GM12891 (cell line): ENCODE results near the gene PRC1.

Experiments used
- DNase-seq: peaks from one replicate; pipeline ENCODE4 v3.0.0; 2011; ENCODE audit warnings: low spot score; ENCODE audit not compliant: insufficient read length
- FAIRE-seq: peaks from 2 replicates; lab custom pipeline; 2011; peaks lifted over from hg19 to GRCh38; lab: Jason Lieb, UNC
- PAX5 ChIP-seq: IDR thresholded peaks from 2 replicates; pipeline ENCODE4 v1.6.1; 2011; ENCODE audit warnings: low read length, moderate library complexity, mild to moderate bottlenecking; ENCODE audit not compliant: insufficient read depth, severe bottlenecking
- POLR2A ChIP-seq: IDR thresholded peaks from 2 replicates; pipeline ENCODE4 v1.6.1; 2011; ENCODE audit warnings: low read depth, low read length, control low read depth
- POLR2AphosphoS5 ChIP-seq: IDR thresholded peaks from 2 replicates; pipeline ENCODE4 v1.6.1; 2011; ENCODE audit warnings: low read depth, low read length, control low read depth
- POU2F2 ChIP-seq: IDR thresholded peaks from 2 replicates; pipeline ENCODE4 v1.6.1; 2011; ENCODE audit warnings: low read depth, mild to moderate bottlenecking, control low read depth, low read length, moderate library complexity
- SPI1 ChIP-seq: IDR thresholded peaks from 2 replicates; pipeline ENCODE4 v1.6.1; 2011; ENCODE audit warnings: low read depth, low read length, control low read depth
- TAF1 ChIP-seq: IDR thresholded peaks from 2 replicates; pipeline ENCODE4 v1.6.1; 2011; ENCODE audit warnings: low read depth, low read length, control low read depth

The PRC1 gene

DNA sequence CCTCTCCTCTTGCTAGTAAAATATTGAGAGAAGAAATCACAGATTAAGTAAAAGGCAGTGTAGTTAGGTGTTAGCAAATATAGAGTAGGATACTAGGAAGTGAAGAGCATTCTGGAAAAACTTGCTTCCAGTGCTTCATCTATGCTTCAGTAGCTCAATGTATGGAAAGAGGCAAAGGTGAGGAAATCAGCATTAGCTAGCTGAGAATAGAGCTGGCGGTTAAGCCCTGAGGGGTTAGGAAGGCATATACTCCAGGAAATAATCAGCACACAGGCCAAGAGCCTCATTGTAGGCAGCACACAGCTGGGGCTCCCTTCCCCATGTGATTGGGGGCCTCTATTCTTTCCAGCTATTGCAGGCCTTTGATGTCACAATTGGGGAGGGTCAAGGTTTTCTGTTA, 25.9 kb downstream of the PRC1 start:
- FAIRE-seq (no peak), DNase-seq (no peak)
- no peak for TF ChIP-seq POU2F2
- no peak for TF ChIP-seq POLR2A
- no peak for TF ChIP-seq SPI1
- no peak for TF ChIP-seq TAF1
- no peak for TF ChIP-seq PAX5
- TF ChIP-seq POLR2AphosphoS5, result no peak

DNA sequence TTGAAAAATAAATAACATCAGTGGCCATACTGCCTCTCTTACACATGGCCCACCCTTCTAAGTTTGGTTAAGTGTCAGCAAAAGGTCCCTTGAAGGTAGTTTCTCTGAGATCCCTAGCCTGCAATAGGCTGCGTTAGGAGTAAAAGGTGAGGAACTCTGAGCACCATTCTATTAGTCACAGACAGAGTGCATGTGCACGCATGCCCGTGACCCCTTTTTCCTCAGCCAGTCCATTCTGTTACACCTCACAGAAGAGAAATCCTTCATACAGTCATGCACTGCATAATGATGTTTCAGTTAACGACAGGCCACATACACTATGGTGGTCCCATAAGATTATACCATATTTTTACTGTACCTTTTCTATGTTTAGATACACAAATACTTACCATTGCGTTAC, 27.1 kb downstream of the PRC1 start:
- no peak for FAIRE-seq
- DNase-seq, result no peak
- TF ChIP-seq POU2F2 (no peak), POLR2AphosphoS5 (no peak), PAX5 (no peak), SPI1 (no peak), TAF1 (no peak), POLR2A (no peak)

DNA sequence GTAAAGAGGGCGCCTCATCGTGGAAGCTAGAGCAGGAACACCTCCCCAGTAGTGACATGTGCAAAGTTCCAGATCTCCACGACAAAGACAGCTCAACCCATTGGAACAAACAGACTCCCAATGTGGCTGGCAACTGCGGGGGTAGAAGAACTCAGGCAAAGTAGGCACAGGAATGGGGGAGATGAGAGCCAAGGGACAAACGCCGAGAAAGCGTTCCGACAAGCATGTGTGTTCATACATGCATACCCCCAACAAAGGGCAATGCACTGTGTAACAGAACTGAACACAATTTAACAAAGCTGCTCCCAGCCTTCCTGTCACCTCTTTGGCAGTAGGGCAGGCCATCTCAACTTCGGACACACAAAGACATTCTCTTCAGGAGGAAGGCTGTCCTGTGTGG, 28.1 kb downstream of the PRC1 start:
- TF ChIP-seq TAF1 (no peak), POLR2A (0 out of 2 replicates have a peak, but pooled peaks have one; percentile 23), PAX5 (no peak), POLR2AphosphoS5 (no peak)
- no peak for FAIRE-seq
- no peak for DNase-seq

DNA sequence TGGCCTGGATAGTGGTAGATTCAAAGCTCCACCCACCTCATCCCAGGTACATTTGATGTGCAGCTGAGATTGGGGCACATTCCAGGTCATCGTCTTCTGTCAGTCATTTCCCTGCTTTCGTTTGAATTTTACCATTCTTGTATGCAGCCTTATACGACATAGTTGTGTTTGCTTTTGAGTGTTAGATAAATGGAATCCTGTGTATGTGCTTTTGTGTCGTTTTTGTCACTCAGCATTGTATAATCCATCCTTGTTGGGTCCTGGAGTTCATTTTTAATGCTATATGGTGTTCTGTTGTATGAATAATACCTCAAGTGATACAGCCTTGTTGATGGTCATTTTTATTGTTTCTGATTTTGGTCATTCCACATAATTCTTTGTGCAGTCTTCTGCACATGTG, 32.3 kb downstream of the PRC1 start:
- TF ChIP-seq POU2F2 (no peak), POLR2A (0 out of 2 replicates have a peak, but pooled peaks have one; percentile 36), SPI1 (no peak)
- FAIRE-seq, result no peak

DNA sequence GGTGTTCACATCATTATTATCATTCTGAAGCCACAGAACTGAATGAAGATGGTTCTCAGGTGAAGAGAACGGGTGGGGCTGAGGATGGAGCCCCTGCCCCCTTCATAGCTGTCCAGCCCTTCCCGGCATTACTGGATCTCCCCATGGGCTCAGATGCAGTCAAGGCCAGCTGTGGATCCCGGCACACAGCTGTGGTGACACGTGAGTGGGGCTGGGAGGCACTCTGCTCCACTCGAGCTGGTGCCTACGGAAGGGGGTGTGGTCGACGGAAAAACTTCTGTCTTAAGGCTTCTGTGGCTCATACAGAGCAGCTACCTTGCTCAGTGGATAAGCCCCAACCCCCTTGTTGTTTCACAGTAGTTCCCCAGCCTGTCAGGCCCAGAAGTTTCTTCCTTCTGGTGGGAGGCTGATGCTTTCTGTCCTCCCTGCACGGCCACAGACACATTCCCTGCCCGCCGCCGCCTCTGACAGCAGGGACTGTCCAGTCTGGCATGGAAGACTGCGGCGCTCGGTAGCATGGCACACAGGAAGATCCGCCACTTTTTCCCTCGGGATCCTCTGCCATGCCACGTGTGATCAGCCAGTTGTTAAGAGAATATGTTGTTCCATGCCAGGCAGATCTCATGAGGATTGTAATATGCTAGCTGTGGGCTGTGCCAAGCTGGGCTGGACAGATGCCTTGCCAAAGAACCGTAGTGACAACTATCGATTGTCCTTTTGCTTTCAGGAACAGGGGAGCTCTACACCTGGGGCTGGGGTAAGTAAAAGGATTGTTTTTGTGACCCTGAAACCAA, 33.8 kb downstream of the PRC1 start:
- FAIRE-seq, result no peak
- DNase-seq, result no peak
- no peak for TF ChIP-seq POU2F2
- no peak for TF ChIP-seq PAX5
- no peak for TF ChIP-seq TAF1
- TF ChIP-seq POLR2A, result no peak
- no peak for TF ChIP-seq SPI1
- no peak for TF ChIP-seq POLR2AphosphoS5

More for the DNA sequence above, 32.3 kb downstream of the PRC1 start:
- DNase-seq, result no peak

DNA sequence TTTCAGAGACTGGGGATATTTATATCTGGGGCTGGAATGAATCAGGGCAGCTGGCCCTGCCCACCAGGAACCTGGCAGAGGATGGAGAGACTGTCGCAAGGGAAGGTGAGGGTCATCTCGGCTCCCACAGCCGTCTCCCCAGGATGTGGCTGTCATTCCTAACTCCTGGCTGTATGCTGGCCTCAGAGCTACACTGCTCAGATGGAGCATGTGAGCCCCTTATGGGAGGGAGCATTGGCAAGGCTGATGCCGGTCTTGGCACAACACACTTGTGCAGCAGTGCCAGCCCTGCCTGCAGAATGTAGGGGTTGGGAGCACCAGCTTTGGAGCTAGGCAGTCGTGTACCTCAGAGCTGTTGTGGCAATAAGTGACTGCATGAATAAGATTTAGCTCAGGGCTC, 34.4 kb downstream of the PRC1 start:
- TF ChIP-seq POLR2A (no peak), TAF1 (no peak), POU2F2 (no peak), SPI1 (no peak), POLR2AphosphoS5 (no peak), PAX5 (no peak)
- FAIRE-seq (no peak), DNase-seq (no peak)

DNA sequence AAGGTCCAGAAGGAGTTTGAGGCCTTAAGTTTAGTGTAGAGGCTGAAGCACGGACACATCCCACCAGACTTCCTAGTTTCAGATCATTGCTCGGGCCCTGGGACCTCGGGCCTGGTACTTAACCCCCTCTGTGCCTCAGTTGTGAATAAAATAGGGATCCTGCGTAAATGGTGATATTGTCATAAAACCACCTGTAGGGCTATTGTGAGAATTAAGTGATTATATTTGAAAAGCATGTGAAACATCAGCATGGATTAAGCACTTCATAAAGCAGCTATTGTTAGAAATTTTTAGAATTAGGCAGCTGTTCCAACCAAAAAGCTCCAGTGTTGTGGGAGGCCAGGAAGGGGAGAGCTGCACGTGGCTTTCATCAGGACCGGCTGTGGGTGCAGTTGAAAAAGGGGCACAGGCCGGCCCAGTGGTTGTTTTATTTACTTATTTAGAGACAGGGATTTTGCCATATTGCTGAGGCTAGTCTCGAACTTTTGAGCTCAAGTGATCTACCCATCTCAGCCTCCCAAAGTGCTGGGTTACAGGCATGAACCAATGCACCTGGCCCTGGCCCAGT, 35.2 kb downstream of the PRC1 start:
- FAIRE-seq (no peak), DNase-seq (no peak)
- TF ChIP-seq PAX5 (no peak), POU2F2 (no peak), POLR2AphosphoS5 (no peak), POLR2A (no peak), SPI1 (no peak)

DNA sequence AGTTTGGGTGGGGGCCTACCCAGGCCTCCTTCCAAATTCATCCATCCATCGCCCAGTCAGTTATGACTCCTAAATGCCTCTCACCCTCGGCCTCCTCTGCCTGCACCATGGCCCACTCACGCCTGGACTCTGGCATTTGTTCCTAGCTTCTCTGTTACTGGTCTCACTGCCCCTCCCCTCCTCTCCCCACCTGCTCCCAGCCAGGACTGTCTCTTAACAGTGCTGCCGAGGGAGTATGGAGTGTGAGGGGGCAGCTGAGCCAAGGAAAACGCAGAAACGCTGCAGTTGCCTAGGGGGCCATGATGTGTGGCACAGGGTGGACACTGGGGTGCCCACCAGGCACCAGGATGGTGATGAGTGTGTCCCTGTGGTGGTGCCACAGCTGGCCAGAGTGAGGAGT, 36.5 kb downstream of the PRC1 start:
- no peak for DNase-seq
- TF ChIP-seq POU2F2 (no peak), TAF1 (no peak), POLR2AphosphoS5 (no peak), PAX5 (no peak), SPI1 (no peak), POLR2A (no peak)
- FAIRE-seq, result peak; percentile 16

DNA sequence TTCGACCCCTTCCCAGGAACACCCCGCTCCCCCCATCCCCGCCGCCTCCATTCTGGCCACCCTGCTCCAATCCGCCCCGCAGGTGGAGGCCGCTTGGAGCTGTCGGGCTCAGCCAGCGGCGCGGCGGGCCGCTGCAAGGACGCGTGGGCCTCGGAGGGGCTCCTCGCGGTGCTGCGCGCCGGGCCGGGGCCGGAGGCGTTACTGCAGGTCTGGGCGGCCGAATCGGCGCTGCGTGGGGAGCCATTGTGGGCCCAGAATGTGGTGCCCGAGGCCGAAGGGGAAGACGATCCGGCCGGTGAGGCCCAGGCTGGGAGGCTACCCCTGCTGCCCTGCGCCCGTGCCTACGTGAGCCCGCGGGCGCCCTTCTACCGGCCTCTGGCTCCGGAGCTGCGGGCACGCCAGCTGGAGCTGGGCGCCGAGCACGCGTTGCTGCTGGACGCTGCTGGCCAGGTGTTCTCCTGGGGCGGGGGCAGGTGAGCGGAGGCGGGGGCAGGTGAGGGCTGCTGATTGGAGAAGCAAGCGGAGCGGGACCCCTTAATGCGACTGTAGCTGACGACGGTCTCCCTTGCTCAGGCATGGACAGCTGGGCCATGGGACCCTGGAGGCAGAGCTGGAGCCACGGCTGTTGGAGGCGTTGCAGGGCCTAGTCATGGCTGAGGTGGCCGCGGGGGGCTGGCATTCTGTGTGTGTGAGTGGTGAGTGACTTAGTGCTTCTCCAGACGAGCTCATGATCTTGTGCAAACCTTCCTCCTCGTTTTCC, 37.1 kb downstream of the PRC1 start:
- FAIRE-seq (peak; percentile 59), DNase-seq (no peak)
- TF ChIP-seq POU2F2 (no peak), SPI1 (no peak), POLR2AphosphoS5 (no peak), TAF1 (no peak), POLR2A (no peak), PAX5 (no peak)
